HepG2 (cell line): Measurements from ENCODE around the gene BLOC1S2. TPM values are rescaled to one million over a fixed set of nuclear protein-coding genes. Genes with fewer than 3 reads are reported as not detected.

ENCODE experiments used
- ATAC-seq: fragments of 200-7000 bp; cut with Tn5 transposase; 3 replicates; pipeline ENCODE4 v1.9.1; 2020; ENCODE audit warnings: mild to moderate bottlenecking, moderate library complexity
- BruUV-seq: library from RNA; stranded (reverse); fragments of 400-500 nt; replicated peaks from 2 replicates; lab custom pipeline; 2021; lab: Mats Ljungman, UMichigan
- CTCF ChIA-PET: fragments of 300-600 bp; formaldehyde crosslinking; extraction: SDS; loops from one replicate; lab custom pipeline; 2021; ENCODE audit warnings: low total read pairs, inconsistent platforms, low intra/inter-chr PET ratio; lab: Yijun Ruan, JAX
- POLR2A ChIA-PET: fragments of 350-600 bp; sonication (Branson Sonifier 250); formaldehyde crosslinking; loops from one replicate; lab custom pipeline; 2020; ENCODE audit warnings: antibody characterized with exemption, inconsistent platforms; lab: Yijun Ruan, JAX
- DNase-seq: peaks from one replicate; pipeline ENCODE4 v3.0.0-alpha.2; 2015; ENCODE audit warnings: low spot score
- FAIRE-seq: peaks from 3 replicates; lab custom pipeline; 2011; peaks lifted over from hg19 to GRCh38; lab: Jason Lieb, UNC
- H2AFZ ChIP-seq: one replicate; pipeline ENCODE4 v1.6.1; 2011; ENCODE audit warnings: low read length, inconsistent platforms
- H3K27ac ChIP-seq: fragments of 300-600 bp; 3 replicates; pipeline ENCODE4 v1.8.0; 2011; ENCODE audit warnings: mixed run types, mild to moderate bottlenecking, mixed read lengths, low read length, inconsistent platforms; ENCODE audit not compliant: insufficient read depth; ENCODE audit errors: extremely low read length
- H3K27me3 ChIP-seq, 2 experiments: fragments of 200-600 bp in 1 of 2; 2 replicates in 1 of 2; 3 replicates in 1 of 2; pipeline versions ENCODE4 v1.6.0 to v1.8.0; 2011; ENCODE audit warnings: low read length in 2 of 2, mild to moderate bottlenecking in 2 of 2, moderate library complexity in 2 of 2, inconsistent platforms in 1 of 2; ENCODE audit not compliant: insufficient read depth in 2 of 2, control insufficient read depth in 1 of 2
- H3K36me3 ChIP-seq, 2 experiments: fragments of 200-600 bp in 1 of 2; replicated peaks in 1 of 2; 2 replicates in 1 of 2; 3 replicates in 1 of 2; pipeline versions ENCODE4 v1.5.1 to v1.8.0; 2011; ENCODE audit warnings: low read length in 2 of 2, inconsistent platforms in 1 of 2; ENCODE audit not compliant: insufficient read depth in 2 of 2, control insufficient read depth in 1 of 2
- H3K4me1 ChIP-seq: 2 replicates; pipeline ENCODE4 v1.5.1; 2012; ENCODE audit warnings: low read length, inconsistent platforms; ENCODE audit not compliant: insufficient read depth
- H3K4me2 ChIP-seq: 2 replicates; pipeline ENCODE4 v1.6.0; 2011; ENCODE audit warnings: low read depth, low read length, inconsistent platforms
- H3K4me3 ChIP-seq, 3 experiments: fragments of 200-600 bp in 1 of 3; sonication (generic), shearing (Covaris generic) in 1 of 3; replicated peaks in 1 of 3; 2 replicates each; pipeline ENCODE4 v1.5.1; 2011 to 2016; ENCODE audit warnings: low read length in 3 of 3, inconsistent platforms in 2 of 3, low read depth in 2 of 3, mild to moderate bottlenecking in 2 of 3, control low read depth in 1 of 3, mixed read lengths in 1 of 3; ENCODE audit not compliant: insufficient read depth in 1 of 3
- H3K79me2 ChIP-seq: one replicate; pipeline ENCODE4 v1.6.1; 2011; ENCODE audit warnings: low read length, inconsistent platforms; ENCODE audit not compliant: insufficient read depth
- H3K9ac ChIP-seq: 2 replicates; pipeline ENCODE4 v1.6.0; 2011; ENCODE audit warnings: mild to moderate bottlenecking, low read depth, low read length, inconsistent platforms; ENCODE audit not compliant: insufficient read depth
- H3K9me3 ChIP-seq: 2 replicates; pipeline ENCODE4 v1.5.1; 2012; ENCODE audit warnings: mild to moderate bottlenecking, low read length
- H4K20me1 ChIP-seq: 2 replicates; pipeline ENCODE4 v1.6.0; 2011; ENCODE audit warnings: inconsistent platforms, mild to moderate bottlenecking, low read length, moderate library complexity; ENCODE audit not compliant: insufficient read depth
- GZF1 ChIP-seq: sonication (generic); formaldehyde crosslinking; IDR thresholded peaks from 2 replicates; pipeline ENCODE4 v1.5.1; 2020; ENCODE audit warnings: mild to moderate bottlenecking, missing genetic modification reagents
- REST ChIP-seq, 2 experiments: IDR thresholded peaks; 2 replicates each; pipeline ENCODE4 v1.6.1; 2011 to 2012; ENCODE audit warnings: low read length in 2 of 2, borderline replicate concordance in 1 of 2, low read depth in 1 of 2, mild to moderate bottlenecking in 1 of 2, moderate library complexity in 1 of 2
- WGBS: methylation state at CpG from one replicate; pipeline ENCODE4 v1.1.6; 2017; ENCODE audit warnings: low lambda C conversion rate; 5-methylcytosine and 5-hydroxymethylcytosine counted together
- in situ Hi-C: cut with HindIII; loops from 2 replicates; pipeline ENCODE4 v1.10.0; 2017; ENCODE audit warnings: low pct_unique_long_range_greater_than_20kb; ENCODE audit not compliant: extremely low pct_ligation_motif_present
- intact Hi-C: fragments of 100-400 bp; cut with micrococcal nuclease; formaldehyde crosslinking; loops from one replicate; pipeline ENCODE4 v1.10.0; 2022; ENCODE audit not compliant: unreplicated experiment
- polyA plus RNA-seq, 8 experiments: library from polyadenylated mRNA; depleted of rRNA in 3 of 8; stranded (reverse) in 7 of 8; unstranded in 1 of 8; fragments of >200 nt; fragmentation: Illumina TruSeq in 4 of 8; extraction: Trizol in 4 of 8; gene quantifications; 2 replicates each; pipeline versions ENCODE4 v1.2.1 to v1.2.3, GENCODE V29; 2011 to 2016; ENCODE audit warnings: low read depth in 4 of 8, missing spikeins in 1 of 8, mixed read lengths in 1 of 8; ENCODE audit not compliant: insufficient read depth in 1 of 8
- total RNA-seq, 5 experiments: library from RNA; depleted of rRNA; stranded (reverse); fragments of >200 nt; fragmentation: Illumina TruSeq; extraction: Trizol; gene quantifications; 2 replicates each; pipeline ENCODE4 v1.2.3, GENCODE V29; 2016; ENCODE audit warnings: low read depth in 1 of 5
- TF ChIP-seq, protein P1 (sequence below): IDR thresholded peaks from 2 replicates; pipeline ENCODE4 v1.6.1; 2012; ENCODE audit warnings: low read length, improper control_type of control experiment

BLOC1S2 gene
- total and polyA plus RNA-seq, 2 of the 13 experiments (the other 11 are each of a cell fraction or from before 2014, with no cell fraction given), result 22.3 to 64.4 TPM

DNA sequence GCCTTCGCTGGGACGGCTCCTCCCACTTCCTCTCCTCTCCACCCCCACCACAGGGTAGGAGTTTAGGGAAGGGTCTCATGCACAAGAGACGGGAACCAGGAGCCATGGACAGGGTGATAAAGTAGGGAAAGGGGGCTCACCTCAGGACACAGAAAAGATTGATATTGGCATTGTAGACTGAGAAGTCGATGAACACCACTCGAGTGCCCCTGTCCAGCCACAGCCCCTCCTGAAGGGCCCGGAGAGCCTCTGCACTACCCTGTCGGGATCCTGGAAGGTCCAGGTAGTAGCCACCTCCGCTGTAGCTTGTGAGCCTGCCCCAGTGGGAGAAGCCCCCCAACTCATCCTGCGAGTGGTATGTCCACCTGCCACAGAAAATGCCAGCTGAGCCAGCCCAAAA, 10.8 kb upstream of the BLOC1S2 start:
- in situ Hi-C loops, result no loop called here
- ATAC-seq (no peak), DNase-seq (no peak), FAIRE-seq (no peak)
- no peaks in the 10 kb centered on the region; a peak in 1 of 5 replicates for H3K27me3 ChIP-seq
- H3K4me1 ChIP-seq, result peaks cover 62% of the 10 kb centered on the region
- H3K27ac ChIP-seq, result no peak overlapping the region
- H3K79me2 ChIP-seq, result no peaks in the 10 kb centered on the region
- BruUV-seq, result no TSS peak
- H3K9ac ChIP-seq, result no peak overlapping the region
- H3K4me3 ChIP-seq, result no peak overlapping the region
- no peaks in the 10 kb centered on the region for H3K9me3 ChIP-seq
- no peak overlapping the region for H3K4me2 ChIP-seq
- 51% methylated on average over 7 of the region's 9 CpGs for WGBS
- intact Hi-C loops, result no loop called here
- H2AFZ ChIP-seq, result no peak overlapping the region
- TF ChIP-seq, protein P1, sequence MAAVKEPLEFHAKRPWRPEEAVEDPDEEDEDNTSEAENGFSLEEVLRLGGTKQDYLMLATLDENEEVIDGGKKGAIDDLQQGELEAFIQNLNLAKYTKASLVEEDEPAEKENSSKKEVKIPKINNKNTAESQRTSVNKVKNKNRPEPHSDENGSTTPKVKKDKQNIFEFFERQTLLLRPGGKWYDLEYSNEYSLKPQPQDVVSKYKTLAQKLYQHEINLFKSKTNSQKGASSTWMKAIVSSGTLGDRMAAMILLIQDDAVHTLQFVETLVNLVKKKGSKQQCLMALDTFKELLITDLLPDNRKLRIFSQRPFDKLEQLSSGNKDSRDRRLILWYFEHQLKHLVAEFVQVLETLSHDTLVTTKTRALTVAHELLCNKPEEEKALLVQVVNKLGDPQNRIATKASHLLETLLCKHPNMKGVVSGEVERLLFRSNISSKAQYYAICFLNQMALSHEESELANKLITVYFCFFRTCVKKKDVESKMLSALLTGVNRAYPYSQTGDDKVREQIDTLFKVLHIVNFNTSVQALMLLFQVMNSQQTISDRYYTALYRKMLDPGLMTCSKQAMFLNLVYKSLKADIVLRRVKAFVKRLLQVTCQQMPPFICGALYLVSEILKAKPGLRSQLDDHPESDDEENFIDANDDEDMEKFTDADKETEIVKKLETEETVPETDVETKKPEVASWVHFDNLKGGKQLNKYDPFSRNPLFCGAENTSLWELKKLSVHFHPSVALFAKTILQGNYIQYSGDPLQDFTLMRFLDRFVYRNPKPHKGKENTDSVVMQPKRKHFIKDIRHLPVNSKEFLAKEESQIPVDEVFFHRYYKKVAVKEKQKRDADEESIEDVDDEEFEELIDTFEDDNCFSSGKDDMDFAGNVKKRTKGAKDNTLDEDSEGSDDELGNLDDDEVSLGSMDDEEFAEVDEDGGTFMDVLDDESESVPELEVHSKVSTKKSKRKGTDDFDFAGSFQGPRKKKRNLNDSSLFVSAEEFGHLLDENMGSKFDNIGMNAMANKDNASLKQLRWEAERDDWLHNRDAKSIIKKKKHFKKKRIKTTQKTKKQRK, result no peak
- peak in 1 of 2 experiments; percentile 46; a peak in 2 of 4 replicates for TF ChIP-seq REST (IDR thresholded peaks at IDR 0.05; ENCODE audit: borderline replicate concordance in 1 of 2, low read depth in 1 of 2, low read length in 2 of 2)
- TF ChIP-seq GZF1 (CRISPR knock-in tag), result no peak
- no peaks in the 10 kb centered on the region for H4K20me1 ChIP-seq
- ChIA-PET CTCF (no interaction called here), POLR2A (interaction anchor here (2.8 kb wide), 1 partner anchor 10 kb away, joined by 8 read pairs; the partner anchor contains the start of gene BLOC1S2)
- no peaks in the 10 kb centered on the region for H3K36me3 ChIP-seq
